MV-4-11 (cell line): ENCODE data around the gene GPC5.
"Not testable (repeated sequence)": the region's sequence is repeated elsewhere in the genome, so short reads cannot be mapped to it uniquely, and the experiment has no call there.

Experiments used
- DNase-seq: peaks from one replicate; lab custom pipeline; 2025; lab: John Stamatoyannopoulos, UW

Gene GPC5

DNA sequence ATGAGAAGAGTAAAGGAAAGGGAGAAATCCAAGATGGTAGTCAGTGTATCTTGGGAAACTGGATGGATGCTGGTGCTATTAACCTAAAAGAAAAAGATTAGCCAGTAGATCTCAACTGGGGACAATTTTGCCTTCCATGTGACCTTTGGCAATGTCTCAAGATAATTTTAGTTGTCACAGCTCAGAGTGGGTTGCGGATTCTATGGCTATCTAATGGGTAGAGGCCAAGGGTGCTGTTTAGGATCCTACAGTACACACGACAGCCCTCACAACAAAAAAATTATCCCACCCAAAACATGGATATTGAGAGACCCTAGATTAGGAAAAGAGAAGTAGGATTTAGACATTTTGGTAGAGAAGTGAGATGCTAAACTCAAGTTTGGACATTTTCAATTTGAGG lies 258.9 kb downstream of the GPC5 start:
- DNase-seq = no peak

DNA sequence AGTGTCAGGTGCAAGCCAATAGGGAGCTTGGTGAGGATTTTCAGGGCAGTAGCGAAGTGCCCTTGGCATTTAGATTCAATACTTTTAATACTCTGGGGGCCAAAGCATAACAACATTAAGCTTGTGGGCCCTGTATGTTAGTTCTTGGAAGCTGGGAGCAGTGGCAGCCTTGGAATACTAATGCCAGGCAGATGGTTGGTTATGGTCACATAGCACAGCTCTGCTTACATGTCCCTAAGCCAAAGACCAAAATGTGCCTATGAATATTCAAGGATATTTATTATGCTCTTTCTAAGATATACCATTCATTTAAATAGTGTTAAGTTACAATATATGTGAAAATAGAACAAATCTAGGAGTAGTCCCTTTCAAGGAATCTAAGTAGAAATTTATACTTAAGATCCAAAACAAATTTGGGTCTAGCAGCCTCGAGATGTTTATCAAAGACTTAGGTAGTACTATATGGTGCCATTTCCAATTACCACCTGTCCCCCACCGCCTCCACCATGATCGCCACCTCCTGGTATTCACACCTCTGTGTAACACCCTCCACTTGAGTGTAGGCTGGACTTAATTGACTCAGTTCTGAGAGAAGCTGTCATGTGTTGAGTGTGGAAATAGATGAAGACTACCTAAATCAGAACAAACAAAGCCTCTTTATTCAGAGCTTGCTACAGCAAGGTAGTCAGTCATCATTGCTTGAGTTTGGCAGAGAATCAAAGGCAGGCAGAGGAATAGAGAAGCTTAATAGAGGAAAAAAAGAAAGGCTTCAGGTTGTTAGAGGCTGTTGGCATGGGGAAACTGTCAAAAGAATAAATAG lies 261.0 kb downstream of the GPC5 start:
- DNase-seq = no peak

DNA sequence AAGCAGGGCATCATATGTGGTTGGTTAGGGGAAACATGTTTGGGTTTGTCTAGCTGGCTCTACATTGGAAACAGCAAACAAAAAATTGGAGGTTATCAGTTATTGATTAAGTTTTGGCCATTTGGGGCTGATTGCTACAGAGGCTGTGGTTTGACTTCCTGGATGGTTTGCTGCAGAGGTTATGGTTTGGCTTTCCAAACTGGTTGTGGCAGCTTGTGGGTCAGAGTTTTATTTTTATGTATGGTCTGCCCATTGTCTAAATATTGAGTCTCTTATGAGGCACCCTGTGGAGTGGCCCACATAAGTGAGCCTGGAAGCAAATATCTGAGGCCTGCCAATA lies 261.6 kb downstream of the GPC5 start:
- no peak for DNase-seq

DNA sequence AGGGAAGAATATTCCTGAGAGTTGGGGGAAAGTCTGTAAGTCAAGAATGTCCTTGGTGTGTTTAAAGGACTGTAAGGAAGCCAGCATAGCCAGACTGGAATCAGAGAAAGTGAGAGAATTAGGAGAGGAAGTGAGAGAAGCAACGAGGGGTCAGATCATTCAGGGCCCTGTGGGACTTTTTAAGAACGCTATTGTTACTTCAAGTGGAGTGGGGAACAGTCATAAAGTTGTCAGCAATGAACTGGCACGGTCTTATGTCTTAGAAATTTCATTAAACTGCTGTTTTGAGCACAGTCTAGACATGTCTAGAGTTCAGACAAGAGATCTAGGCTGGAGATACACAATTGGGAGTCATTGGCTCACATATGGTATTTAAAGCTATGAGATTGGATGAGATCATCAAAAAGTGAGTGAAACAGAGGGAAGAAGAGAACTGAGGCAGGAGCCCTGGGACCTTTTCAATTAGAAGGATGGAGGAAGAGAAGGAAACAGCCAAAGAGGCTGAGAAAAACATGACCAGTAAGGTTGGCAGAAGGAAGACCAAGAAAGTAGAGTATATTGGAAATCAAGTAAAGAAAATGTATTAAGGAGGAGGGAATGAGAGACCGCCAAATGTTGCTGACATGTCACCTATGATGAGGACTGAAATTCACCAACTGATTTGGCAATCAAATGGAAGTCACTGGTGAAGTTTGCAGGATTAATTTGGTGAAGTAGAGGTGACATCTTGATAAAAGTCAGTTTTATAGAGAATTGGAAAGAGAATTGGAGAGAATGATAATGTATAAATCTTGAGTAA lies 263.5 kb downstream of the GPC5 start:
- DNase-seq = peak; percentile 0

DNA sequence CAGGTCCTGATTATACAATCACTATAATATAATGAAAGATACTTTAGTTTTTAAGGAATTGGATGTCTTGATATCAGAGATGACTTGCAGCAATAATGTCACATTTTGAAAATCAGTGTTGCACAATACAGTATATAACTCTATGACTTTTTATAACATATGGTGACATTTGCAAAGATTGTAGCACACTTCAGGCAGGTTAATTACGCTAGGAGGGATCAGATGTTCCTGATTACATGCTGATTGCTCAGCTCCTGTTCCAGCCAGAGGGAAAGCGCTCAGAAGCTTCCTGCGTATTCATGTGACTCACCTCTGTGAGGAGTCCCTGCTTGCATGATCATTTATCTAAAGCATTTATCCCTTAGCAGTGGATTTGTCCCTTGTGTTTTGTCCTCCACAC lies 265.6 kb downstream of the GPC5 start:
- no peak for DNase-seq

DNA sequence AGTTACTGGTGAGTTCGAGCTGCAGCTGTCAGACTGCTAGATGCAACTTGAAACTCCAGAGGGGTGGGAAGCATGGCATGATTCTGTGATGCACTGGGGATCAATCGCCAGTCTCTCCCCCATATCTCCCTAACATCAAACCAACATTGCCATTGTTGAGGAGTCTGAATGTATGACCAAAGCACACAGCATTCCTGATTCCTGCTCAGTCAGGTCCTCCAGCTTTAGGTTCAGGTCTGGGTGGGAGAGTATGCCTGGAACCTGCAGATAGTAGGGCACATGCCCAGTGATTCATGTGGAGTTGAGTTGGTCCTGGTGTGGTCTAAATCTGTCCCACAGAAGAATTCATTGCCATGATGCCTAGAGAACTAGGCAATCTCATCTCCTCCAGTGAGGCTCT lies 269.1 kb downstream of the GPC5 start:
- no peak for DNase-seq

DNA sequence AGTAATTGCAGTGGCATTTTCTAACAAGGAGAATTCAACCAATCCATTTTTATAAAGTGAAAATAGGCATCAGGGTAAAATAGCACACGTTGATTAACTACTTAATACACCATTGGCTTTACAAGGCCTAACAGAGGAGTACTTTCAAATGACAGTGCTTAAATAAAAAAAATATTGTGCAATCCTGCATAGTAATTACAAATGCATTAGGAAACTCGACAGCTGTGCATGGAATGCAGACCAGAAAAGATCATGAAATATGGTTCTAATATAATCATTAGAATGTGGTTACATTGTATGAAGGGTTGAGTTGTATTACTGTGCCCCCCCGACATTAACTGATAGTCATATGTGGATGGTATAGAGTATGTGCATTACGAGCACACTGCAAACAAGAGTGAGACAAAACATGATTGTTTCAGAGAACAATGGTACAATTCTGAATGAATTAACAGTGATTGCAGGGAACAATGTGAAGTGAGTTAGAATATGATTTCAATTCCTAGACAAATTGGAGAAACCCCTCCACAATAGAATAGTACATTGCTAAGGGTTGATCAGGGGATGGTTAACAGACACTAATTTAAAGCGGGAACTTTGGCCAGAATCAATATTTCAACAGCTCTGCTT lies 270.6 kb downstream of the GPC5 start:
- DNase-seq = no peak

DNA sequence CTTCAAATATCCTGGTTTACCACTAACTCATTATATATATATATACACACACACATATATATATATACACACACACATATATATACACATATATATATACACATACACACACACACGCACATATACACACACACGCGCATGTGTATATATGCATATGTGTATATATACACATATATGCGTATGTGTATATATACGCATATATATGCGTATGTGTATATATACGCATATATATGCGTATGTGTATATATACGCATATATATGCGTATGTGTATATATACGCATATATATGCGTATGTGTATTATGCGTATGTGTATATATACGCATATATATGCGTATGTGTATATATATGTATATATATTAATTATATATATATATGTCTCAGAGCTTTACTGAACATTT lies 275.9 kb downstream of the GPC5 start:
- not testable (repeated sequence) for DNase-seq

DNA sequence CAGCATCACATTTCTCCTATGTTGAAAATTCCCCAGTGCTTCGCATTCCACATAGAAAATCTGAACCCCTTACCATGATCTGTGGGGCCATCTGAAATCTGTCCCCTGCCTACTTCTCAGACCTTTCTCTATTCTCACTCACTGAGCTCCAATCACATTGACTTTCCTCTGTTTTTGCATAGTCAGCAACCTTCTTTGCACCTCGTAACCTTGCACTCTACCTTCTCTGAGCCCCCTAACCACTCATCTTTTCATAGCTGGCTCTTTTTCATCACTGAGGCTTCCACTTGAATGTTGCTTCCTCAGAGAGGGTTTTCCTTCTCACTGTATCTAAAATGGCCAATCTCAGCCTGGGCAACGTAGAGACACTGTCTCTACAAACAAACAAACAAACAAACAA lies 286.3 kb downstream of the GPC5 start:
- no peak for DNase-seq

DNA sequence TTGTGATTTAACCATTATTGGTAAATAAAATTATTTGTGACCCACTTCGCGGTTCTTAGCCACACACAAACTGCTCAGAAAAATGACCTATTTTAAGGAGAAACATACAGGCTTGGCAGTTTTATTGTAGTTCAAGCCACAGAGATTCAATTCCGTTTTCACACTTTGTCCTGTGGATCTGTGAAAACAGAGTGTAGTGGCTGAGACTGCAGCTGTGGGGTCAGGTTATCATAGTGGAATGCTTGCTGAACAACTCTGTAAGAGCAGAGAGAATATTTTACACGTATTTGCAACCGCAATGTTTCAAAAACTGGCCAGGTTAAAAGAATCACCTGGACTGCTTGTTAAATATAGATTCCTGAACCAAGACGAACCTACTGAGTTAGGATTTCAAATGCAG lies 292.5 kb downstream of the GPC5 start:
- no peak for DNase-seq

DNA sequence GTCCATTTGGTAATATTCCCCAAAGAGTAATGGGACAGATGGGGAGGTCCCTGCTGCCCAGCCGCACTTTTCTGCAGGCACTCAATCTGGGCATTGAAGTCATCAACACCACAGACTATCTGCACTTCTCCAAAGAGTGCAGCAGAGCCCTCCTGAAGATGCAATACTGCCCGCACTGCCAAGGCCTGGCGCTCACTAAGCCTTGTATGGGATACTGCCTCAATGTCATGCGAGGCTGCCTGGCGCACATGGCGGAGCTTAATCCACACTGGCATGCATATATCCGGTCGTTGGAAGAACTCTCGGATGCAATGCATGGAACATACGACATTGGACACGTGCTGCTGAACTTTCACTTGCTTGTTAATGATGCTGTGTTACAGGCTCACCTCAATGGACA lies 295.0 kb downstream of the GPC5 start:
- DNase-seq = no peak

DNA sequence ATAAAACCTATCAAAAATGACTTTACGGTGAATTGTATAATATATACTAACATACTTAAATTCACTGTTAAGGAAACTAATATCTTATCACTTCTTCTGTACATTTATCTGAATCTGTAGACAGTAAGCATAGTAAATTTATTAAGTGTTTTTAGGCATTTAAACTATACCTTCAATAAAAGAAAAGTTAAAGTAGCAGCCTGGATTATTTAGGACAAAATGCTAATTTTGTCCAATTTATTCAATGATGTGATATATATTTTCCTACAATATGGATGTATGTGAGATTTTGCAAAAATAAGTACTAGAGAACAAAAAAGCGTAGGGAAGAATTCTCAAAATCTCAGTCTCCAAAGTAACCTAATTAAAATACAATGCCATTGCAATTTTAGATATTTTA lies 299.9 kb downstream of the GPC5 start:
- no peak for DNase-seq

DNA sequence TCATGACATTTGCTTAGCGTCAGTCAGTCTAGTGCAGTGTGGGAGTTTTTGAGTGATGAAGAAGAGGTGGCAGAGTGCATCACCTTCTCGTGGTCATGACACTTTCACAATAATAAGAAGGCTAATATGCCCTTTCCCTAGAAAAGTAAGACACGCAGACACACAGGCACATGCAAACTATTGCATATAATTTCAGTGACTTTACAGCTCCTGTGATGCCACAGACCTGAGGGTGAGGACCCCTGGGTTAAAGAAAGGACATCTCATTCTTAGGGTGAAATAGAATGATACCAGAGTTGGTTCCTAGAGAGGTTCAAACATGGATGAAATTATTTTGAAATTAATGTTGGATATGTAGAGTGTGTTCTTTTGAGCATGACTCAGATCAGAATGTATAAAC lies 300.3 kb downstream of the GPC5 start:
- no peak for DNase-seq

DNA sequence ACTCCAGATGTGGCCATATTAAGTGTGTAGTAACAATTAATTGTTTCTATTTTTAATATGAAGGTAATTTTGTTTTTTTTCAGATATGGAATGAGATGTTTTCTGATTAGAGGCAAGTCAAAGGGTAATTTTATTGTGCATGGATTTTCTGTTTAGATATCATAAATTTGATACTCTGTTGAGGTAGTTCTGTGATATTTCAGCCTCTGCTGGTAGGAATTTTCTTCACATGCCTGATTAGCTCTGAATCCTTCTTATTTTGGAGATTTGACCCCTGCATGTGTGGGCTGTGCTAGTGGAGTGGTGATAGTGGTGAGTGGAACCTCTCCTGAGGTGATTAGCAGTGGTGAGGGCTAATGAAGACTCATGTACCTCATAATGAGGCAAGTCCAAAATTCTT lies 301.4 kb downstream of the GPC5 start:
- DNase-seq = no peak

DNA sequence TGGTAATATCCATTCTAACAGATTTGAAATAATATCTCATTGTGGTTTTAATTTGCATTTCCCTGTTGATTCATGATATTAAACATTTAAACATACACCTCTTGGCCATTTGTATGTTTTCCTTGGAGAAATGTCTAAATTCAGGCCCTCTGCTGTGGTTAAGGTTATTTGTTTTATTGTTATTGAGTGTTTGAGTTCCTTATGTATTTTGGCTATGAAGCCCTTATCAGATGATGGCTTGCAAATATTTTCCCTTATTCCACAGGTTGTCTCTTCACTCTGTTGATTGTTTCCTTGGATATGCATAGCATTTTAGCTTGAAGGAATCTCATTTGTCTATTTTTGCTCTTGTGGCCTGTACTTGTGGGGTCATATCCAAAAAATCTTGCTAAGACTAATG lies 303.6 kb downstream of the GPC5 start:
- no peak for DNase-seq

DNA sequence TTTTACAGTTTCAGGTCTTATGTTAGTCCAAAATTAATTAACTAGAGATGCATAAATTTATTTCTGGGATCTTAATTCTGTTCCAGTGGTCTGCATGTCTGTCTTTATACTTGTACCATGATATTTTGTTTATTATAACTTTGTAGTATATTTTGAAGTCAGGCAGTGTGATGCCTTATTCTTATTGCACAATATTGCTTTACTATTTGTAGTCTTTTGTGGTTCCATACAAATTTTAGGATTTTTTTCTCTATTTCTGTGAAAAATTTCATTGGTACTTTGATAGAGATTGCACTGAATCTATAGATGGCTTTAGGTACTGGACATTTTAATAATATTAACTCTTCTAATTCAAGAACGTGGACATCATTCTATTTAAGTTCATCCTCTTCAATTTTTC lies 304.0 kb downstream of the GPC5 start:
- DNase-seq = no peak

DNA sequence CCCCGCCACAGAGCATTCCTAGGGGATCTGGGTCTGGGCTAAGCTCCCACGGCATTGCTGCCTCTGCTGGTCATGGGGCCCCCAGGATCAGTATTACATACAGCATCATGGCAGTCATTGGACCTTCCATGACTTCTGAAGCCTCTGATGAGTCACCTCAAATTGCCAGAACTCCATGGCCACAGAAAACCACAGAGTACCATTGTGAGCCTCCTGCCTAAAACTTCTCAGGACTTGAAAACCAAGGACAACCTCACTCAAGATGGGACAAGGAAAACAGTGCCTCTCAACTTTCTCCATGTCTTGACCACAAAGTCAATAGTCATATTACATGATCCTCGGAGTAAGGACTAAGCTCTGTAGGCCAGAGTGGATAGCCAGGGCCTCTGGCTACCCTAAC lies 306.0 kb downstream of the GPC5 start:
- DNase-seq = no peak

DNA sequence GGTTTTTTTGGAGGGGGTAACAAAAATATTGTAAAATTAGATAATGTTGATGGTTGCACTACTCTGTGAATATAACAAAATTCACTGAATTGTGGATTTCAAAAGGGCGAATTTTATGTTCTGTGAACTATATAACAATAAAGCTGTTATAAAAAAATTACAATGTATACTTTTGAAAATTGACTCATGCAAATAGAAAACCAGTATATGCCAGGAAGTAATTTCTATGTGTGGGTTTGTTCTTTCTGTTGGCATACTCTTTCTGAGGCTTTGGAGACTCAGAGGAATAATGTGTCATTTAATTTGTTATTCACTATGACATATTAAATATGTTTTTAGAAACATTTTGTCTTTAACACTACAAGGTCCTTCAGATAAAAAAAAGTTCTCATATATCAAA lies 310.1 kb downstream of the GPC5 start:
- DNase-seq = no peak

DNA sequence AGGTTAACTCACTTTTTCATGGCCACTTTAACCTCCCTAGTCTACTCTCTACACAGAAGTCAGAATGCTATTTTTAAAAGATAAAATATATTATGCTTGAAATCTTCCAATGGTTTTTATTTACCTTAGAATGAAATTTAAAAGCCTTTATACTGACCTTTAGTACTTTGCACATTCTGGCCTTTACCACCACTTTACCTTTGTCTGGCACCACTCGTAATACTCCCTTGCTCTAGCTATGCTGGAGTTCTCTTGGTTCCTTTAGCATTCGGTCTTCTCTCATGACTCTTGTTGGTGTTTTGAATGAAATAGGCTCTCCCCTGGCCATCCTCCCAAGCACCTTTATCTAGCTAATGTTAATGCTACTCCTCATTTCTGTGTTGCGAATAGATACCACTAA lies 310.8 kb downstream of the GPC5 start:
- DNase-seq = no peak

DNA sequence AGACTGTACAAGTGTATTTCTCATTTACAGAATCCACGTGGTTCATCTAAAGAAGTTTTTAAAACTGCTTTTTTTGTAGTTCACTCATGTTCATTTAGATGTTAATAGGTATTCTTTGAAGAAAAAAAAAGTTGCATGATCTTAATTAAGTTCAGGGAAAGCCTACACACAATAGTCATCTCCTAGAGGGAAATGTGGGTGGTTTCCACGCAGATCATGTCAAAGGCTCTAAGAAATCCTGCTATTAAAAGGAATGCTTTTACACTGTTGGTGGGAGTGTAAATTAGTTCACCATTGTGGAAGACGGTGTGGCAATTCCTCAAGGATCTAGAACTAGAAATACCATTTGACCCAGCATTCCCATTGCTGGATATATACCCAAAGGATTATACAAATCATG lies 312.3 kb downstream of the GPC5 start:
- DNase-seq = no peak

DNA sequence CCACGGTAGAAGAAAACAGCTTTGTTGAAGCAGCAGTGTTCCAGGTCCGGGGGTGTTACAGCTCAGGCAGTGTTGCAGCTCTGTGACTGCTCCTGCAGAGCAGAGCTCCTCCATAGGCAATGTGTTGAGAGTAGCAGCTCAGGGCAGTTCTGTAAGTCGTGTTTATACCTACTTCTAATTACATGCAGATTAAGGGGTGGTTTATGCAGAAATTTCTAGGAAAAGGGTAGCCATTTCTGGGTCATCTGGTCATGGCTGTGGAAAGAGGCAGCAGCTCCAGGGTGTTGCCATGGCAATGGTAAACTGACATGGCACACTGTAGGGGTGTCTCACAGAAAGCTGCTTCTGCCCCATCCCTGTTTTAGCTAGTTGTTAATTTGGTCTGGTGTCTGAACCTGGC lies 316.4 kb downstream of the GPC5 start:
- no peak for DNase-seq

DNA sequence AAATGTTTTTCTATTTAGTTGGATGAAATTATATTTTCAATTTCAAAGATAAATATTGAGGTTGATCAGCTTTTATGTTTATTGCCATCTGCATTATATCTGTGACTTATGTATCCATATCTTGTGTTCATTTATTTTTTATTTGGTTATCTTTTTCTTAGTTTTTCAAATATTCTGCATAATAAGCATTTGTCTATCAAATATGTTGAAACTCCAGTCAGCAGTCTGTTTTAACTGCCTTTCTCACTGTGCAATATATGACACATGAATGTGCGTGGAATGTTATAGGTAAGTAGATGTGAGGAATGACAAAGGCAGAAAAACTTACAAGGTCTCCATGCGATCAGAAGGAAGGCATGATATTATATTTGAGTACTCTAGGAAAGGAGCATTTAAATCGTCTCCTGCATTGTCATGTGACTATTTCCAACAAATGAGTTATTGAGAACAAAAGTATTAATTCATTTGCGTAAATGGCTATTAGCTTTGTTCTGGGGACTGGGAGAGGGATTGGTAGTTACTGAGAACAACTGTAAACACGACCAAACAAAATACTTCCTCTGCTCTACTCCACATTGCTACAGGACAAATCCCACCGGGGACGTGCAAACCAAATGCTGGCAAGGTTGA lies 318.1 kb downstream of the GPC5 start:
- DNase-seq = no peak

DNA sequence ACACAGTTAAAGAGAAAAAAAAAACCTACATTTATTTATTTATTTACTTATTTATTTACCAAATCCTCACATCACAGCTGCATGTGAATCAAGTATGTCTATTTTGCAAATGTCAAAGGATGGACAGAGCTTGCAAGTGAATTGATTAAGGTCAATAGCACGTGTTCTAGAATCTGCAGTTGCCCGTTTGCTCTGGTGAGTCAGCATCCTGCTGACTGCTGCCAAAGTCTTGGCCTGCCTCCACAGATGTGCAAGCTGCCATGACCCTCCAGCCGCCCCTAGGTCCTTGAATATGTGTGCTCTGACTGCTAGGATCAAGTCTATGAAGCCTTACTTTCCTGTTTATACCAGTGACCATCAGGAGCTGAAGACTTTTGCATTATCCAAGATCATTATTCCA lies 320.6 kb downstream of the GPC5 start:
- no peak for DNase-seq
